Stimulated activated CD8-positive, alpha-beta memory T cell treated with anti-CD3 and anti-CD28 coated beads, Interleukin-15, amount 100 ng/mL, for 48 hours (primary cell): Measurements from ENCODE around the gene GNMT.
"Not testable (repeated sequence)": the region's sequence is repeated elsewhere in the genome, so short reads cannot be mapped to it uniquely, and the experiment has no call there.

Source experiments
- DNase-seq, 2 donors: peaks; one replicate each; pipeline ENCODE4 v3.0.0-alpha.2; 2020; ENCODE audit warnings: low read depth in 2 of 2

GNMT gene

DNA sequence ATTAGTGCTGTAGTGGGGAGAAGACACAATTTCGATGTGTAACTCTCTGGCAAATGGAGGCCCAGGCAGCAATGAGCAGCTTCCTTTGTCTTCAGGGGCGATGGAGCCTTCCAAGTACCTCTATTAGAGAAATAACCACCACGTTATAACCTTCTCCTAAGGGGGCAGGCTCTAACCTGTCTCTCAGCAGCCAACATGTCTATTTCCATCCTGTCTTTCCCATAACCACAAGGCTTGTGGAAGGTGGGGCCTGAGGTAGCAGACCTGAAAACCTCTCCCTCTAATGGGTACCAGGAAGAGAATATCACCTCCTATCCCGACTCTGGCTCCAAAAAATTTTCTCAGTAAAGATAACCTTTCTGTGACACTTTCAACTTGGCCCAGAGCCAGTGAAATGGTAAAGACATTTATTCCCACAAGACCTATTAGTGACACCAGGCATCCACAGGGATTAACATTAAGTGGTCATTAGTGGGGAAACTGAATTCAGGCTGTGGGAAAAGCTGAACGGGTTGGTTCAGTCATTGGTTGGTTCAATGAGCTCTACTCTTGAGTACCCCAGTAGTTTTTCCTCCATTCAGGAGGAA lies 14.5 kb downstream of the GNMT start:
- no peak for DNase-seq

DNA sequence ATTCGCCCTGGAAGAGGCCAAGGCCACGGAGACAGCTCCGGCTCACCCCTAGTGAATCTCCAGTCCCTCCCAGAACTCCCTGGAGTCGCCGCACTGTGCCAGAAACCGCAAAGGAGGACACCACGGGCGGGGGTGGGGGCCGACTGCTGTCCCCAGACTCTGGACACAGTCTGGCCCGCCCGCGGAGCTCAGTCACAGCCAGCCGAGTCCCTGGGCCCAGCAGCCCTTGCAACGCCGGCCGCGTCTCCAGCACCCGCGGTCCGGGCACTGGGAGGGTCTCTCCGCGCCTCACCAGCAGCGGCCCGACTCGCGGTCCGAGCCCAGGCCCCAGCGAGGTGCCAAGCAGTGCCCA lies 17.9 kb downstream of the GNMT start:
- no peak for DNase-seq

DNA sequence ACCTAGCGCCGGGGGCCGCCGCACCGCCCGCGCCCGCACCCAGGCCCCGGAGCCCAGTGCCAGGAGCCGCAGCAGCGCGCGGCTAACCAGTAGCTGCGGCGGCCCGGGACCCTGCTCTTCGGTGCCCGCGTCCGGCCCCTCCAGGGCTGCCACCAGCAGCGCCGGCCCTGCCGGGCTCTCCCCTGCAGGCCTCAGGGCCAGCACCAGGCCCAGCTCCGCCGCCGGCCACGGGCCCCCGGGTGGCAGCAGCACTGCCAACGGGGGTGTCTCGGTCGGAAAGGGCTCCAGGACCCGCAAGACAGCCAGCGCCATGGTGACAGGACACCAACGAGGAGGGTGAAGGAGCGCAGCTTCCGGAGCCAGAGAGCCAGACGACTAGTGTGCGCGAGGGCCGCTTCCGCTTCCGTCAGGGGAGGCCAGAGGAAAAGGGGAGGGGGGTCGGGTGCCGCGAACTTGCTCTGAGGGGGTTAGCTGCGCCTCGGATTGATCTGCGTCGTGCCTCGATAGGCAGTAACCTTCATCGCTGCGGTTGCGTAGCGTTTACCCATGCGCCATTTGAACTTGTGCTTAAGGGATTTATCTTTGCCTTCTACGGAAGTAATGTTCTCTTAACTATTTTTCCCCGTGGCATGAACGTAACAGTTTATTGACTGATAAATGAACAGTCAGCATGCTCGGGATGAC lies 18.4 kb downstream of the GNMT start, which contains the start of gene PEX6:
TSS of gene PEX6 (minus strand) at position 343 of the 684 bp plus-strand sequence. CDS start at position 312, 31 bp downstream.
- DNase-seq = peak; percentile 88 to 91

DNA sequence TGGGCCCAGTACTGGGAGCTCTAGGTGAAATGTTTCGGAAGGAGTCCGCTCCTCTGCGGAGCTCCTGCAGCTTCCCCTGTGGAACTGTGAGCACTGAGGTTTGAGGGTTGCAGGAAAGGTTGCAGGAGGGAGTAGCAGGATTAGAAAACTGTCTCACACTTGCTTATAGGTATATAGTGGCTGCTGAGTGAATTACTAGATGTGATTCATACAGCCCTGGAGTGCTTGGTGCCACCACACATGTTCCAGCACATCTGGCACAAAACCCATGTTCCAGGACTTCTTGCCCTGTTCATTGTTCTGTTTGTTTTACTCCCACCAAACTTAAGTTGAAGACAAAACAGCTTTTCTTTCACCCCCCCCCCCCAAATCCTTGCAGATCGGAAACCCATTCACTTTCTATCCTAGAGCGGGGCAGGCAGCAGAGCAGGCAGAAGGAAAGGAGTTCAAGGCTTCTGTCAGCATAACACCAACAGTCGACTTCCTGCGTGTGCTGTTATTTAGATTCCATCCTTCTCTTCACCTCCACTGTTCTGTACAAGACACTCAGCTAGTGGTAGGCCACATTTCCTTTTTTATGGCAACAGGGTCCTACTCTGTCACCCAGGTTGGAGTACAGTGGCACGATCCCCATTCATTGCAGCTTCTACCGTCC lies 19.1 kb downstream of the GNMT start:
- DNase-seq = no peak

DNA sequence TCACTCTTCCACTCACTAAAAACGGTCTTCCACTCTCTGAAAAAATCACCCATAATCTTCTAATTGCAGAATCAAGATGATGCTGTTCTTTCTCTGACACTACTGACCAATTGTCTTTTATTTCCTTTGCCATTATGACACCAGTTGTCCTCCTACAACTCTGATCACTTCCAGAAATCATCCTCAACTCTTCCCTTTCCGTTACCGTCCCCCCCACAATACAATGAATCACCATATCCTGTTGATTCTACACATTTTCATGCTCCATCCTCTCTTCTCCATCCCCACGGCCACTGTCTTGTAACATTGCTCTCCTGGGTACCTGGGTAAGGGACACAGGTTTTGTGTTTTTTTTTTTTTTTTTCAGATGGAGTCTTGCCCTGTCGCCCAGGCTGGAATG lies 21.3 kb downstream of the GNMT start:
- DNase-seq = no peak

DNA sequence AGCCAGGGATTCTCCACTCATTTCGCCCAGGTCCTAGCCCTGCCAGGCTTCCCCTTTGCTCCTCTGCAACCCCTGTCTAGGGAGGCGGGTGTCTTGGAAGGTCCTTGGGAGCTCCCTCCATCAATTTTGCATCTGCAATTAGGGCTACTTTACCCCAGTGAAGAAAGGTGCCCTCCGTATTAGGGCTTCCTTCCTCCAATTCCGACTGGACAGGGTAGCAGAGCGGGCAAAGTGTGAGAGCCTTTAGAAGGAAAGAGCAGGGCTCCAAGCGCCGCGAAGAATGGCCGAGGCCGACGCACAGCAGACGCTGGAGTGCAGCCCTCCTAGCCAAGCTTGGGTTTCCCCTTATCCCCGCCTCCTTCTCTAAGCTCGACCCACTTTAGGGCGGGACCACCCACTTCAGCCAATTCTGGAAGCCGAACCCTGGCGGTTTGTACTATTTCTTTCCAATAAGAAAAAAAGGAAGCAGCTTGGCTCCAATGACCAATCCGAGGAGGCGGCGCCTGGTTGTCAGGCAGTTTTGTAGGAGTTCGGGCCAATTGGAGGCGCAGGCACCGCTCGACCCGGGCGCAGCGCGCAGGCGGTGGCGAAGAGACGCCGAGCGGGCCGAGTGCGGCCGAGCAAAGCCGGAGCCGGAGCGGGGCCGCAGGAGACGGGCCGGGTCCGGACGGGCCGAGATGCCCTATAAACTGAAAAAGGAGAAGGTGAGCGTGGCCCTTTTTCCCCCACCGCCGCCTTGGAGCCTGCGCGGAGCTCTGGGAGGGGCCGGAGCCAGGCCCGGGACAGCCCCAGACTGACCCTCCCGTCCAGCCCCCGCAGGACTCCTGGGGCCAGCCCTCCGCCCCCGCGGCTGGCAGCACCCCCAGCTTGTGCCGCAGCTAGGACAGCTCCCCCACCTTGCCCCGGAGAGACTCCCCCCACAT lies 23.7 kb downstream of the GNMT start, which contains the start of gene PPP2R5D:
TSS of gene PPP2R5D (plus strand) at position 570 of the 923 bp plus-strand sequence. CDS start at position 678, 108 bp downstream.
- DNase-seq = peak; percentile 94 to 95

DNA sequence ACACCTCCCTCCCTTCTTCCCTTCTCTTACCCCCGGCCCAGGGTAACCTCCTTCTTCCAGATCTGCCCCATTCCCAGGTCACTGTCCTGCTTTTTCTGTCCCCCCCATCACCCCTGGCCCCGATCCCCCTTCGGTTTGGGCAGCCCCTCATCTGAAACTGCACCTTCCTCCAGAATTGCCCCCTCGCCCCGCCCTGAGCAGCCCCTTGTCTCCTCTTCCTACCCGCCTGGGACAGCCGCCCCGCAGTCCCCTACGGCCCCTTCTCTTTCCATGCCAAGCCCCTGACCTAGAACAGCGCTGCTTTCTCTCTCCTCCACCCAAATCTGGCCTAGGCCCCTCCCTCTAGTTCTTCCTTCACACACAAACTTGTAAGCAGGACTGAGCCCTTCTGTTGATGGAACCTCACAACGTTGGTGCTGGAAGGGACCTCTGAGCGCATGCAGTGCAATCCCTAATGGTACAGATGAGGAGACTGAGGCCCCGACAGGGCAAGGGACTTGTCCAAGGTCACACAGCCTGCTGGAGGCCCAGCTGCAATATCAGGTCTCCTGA lies 24.4 kb downstream of the GNMT start:
- no peak for DNase-seq

DNA sequence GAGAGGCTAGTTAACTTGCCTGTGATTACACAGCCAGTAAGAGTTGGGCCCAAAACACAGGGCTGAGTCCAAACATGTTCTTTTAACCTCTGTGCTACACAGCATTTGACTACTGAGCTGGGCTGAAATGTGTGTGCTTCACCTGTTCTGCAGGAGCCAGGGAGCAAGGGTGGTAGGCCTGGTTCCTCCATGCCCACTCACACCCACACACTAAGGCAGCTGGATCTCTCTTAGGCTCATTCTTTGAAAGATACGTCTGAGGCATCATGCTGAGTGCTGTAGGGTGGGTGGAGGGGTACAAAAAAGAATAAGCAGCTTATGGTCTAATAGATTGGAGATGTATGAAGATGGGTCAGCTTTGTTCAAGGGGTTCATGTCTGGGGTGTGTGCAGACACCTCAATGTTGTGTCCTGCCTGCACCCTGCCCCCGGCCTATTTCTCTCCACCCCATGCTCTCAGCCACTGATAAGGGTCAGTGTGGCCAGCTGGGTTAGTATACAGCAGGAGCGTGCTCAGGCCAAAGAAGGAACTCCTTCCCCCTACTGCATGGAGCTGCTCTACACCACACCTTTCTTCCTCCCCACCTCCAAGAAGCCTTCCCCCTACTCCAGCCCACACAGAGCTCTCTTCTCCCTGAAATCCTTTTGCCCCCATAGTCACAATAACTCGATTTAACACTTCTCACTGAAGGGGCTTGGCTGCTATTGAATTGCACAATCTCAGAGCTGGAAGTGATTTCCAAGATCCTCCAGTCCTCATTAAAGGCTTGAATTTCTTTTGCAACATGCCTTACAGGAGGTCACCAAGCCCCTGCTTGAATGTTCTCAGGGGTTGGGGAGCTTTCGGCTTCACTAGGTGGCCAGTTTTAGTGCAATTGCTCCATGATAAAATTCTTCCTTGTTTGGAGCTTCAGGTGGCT lies 27.2 kb downstream of the GNMT start:
- no peak for DNase-seq

DNA sequence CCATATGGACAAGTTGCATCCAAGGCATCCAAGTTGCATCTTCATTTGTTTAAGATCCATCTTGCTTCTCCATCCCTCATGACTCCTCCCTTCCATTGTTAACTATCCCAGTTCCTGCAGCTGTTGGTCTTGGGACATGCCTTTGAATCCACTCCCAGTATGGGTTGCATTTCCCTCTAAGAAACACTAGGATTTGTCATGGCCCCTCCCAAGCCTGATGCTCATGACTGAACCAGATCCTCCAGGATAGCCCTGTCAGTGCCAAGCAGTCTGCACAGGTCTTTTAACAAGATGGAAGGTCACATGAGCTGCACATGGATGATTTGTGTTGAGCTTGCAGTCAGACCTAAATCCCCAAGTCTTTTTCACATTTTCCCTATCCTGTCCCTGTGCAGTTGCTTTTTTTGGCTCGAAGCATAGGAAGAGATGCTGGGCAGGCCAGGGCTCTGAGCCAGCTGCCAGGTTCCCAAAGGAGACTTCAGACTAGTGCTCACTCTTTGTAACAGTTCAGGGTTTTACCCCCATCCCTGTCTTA lies 28.0 kb downstream of the GNMT start:
- DNase-seq = no peak

DNA sequence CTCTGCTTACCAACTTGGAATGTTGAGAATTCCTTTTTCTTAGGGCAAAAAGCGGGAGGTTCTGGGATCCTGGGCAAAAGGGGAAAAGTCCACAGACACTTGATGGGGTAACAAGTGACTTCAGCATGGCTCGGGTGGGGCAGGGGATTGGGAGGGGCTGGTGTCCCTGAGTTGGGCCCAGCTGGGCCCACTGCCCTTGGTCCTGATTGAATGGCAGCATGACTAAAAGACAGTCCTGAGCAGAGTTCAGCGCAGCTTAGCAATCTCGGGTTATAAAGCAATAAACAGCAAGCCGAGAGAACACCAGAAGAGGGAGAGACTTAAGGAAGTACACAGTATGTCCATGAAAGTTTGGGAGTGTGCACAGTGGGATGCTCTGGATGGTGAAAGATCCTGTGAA lies 29.4 kb downstream of the GNMT start:
- DNase-seq = no peak

DNA sequence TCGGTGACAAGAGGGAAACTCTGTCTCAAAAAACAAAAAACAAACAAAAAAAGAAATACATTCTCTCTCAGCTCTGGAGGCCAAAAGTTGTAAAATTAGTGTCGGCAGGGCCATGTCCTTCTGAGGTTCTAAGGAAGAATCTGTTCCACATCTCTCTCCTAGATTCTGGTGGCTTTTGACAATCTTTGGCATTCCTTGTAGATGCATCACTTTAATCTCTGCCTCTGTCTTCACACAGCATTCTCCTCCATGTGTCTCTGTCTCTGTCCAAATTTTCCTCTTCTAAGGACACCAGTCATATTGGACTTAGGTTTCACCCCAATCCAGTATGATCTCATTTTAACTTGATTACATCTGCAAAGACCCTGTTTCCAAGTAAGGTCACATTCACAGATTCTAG lies 32.9 kb downstream of the GNMT start:
- no peak for DNase-seq

DNA sequence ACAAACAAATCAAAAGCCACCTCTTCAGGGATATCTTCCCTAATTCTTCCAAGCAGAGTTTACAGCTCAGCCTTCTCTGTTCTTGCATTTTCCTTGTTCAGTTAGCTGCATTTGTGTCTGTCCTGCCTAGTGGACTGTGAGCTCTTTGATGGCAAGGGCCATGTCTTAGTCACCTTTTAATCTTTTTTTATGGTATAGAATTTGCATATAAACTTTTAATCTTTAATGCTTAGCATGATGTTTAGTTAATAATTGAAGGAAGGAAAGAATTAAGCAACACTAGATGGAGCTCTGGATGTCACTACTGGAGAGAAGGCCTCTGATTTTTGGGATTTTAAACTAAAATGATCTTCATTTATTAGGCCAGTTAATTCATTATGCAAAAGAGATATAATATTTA lies 36.0 kb downstream of the GNMT start:
- DNase-seq = no peak

DNA sequence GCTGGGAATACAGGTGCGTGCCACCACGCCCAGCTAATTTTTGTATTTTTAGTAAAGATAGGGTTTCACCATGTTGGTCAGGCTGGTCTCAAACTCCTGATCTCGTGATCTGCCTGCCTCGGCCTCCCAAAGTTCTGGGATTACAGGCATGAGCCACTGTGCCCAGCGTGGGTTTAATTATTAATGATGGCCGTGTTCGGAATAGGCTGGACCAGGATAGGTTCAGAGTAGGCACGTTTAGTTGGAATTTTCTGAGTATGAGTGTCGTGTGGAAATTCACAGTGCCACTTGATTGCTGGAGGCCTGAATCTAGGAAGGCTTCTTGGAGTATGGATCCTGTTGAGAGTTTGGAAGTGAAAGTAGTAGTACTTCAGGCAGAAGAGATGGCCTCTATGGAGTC lies 37.7 kb downstream of the GNMT start:
- not testable (repeated sequence) for DNase-seq

DNA sequence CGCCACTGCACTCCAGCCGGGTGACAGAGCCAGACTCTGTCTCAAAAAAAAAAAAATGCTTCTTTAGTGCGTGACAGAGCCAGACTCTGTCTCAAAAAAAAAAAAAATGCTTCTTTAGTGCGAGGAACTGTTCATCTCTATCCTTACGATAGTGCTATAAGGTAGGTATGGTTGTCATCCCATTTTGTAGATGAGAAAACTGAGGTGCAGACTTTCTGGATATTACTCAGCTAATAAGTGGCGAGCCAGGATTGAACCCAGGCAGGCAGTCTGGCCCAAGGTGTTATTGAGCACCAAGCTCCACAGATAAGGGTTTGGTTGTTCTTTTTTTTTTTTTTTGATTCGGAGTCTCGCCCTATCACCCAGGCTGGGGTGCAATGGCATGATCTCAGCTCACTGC lies 41.3 kb downstream of the GNMT start:
- DNase-seq = no peak

DNA sequence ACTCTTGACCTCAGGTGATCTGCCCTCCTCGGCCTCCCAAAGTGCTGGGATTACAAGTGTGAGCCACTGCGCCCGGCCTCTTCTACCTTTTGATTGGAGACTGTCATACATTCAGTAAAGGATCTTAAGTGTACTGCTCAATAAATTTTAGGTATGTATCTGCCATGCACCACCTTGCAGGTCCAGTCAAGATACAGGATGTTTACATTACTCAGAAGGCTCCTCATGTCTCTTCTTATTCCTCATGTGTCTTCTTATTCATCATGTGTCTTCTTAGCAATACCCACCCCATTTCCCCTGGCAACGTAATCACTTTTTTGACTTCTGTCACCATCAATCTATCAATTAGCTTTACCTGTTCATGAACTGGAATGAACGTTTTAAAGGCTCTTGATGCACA lies 45.3 kb downstream of the GNMT start:
- DNase-seq = no peak

DNA sequence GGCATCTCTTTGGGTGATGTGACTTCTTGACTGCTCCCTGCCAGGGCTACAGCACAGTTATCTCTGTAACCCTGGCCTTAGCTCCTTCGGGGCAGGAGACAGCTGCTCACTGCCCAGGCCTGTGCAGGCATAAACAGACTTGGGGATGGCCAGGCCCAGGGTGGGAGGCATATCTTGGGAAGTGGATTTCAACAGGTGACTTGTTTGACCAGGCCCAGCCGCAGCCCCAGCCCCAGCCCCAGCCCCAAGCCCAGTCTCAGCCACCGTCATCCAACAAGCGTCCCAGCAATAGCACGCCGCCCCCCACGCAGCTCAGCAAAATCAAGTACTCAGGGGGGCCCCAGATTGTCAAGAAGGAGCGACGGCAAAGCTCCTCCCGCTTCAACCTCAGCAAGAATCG lies 45.7 kb downstream of the GNMT start:
- DNase-seq = no peak

DNA sequence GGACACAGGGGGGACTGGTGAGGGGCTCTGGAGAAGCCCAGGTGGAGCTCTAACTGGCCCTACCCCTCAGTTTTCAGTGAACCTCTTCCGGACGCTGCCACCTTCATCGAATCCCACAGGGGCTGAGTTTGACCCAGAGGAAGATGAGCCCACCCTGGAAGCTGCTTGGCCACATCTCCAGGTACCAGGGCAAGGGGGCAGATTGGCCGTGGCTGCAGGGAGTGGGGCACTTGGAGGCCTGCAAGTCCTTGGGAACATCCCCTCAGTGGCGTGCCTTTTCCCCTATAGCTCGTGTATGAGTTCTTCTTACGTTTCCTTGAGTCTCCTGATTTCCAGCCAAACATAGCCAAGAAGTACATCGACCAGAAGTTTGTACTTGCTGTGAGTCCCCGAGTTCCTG lies 46.6 kb downstream of the GNMT start:
- no peak for DNase-seq

DNA sequence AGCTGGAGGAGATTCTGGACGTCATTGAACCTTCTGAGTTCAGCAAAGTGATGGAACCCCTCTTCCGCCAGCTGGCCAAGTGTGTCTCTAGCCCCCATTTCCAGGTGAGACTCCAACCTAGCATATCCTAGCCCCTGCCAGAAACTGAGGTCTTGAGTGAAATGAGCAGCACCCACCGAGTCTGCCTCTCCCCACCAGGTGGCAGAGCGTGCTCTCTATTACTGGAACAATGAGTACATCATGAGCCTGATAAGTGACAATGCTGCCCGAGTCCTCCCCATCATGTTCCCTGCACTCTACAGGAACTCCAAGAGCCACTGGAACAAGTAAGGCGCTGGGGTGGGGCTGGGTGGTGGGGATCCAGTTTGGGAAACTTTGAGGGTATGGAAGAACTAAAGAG lies 48.6 kb downstream of the GNMT start:
- no peak for DNase-seq

DNA sequence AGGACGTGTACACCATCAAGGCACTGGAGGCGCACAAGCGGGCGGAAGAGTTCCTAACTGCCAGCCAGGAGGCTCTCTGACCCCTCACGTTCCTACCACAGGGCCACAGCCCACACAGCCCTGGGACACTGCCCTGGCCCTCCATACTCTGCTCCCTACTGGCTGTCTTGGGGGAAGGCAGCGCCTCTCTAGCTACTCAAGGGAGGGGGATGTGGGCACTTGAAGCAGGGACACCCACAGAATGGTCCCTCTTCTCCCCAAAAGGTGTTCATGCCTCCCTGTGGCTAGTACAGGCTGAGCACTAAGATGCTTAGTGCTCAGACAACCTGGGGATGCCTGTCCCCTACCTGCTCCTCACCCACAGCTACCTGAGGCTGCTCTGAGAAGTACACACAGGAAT lies 50.7 kb downstream of the GNMT start:
- DNase-seq = no peak

DNA sequence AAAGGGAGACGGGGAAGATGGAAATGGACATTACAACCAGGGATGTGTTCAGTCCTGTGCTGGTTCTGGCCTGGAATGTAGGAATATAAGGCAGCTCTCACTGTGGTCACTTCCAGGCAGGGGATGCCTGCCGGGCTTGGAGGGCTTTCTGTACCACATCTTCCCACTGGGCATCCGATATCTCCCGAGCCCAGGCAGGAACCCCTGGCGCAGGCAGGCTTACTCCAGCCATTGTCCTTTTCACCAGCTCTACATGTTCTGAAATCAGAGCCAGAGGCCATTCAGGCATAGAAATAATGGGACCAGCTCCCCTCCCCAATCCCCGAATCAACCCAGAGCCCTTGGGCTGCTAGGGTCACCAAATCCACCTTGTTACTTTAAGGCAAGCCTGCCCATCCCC lies 51.8 kb downstream of the GNMT start:
- no peak for DNase-seq
